ENCODE measurements around the gene OTP.

Gene OTP

GRCh38 chr5:77644371-77645157, 6.1 kb upstream of the OTP start:
- no peak for TF ChIP-seq CTCF (IDR thresholded peaks at IDR 0.05; ENCODE audit: borderline replicate concordance, insufficient read depth, low read depth, low read length)

GRCh38 chr5:77643654-77644370, 5.3 kb upstream of the OTP start:
- no peak overlapping the region for H3K4me3 ChIP-seq (ENCODE audit: low read depth, low read length)

More at GRCh38 chr5:77644371-77645157, 6.1 kb upstream of the OTP start:
- H3K4me3 ChIP-seq (ENCODE audit: low read depth, low read length), result peak overlapping the region; percentile 26

GRCh38 chr5:77642738-77643653, 4.5 kb upstream of the OTP start:
- TF ChIP-seq CTCF (IDR thresholded peaks at IDR 0.05; ENCODE audit: borderline replicate concordance, insufficient read depth, low read depth, low read length), result no peak
- H3K4me3 ChIP-seq (ENCODE audit: low read depth, low read length), result no peak overlapping the region

More at GRCh38 chr5:77643654-77644370, 5.3 kb upstream of the OTP start:
- no peak for TF ChIP-seq CTCF (IDR thresholded peaks at IDR 0.05; ENCODE audit: borderline replicate concordance, insufficient read depth, low read depth, low read length)

GRCh38 chr5:77641963-77642737, 3.6 kb upstream of the OTP start:
- no peak for TF ChIP-seq CTCF (IDR thresholded peaks at IDR 0.05; ENCODE audit: borderline replicate concordance, insufficient read depth, low read depth, low read length)
- H3K4me3 ChIP-seq (ENCODE audit: low read depth, low read length), result no peak overlapping the region

- H3K4me3 ChIP-seq (ENCODE audit: low read depth, low read length), result no peak overlapping the region
- TF ChIP-seq CTCF (IDR thresholded peaks at IDR 0.05; ENCODE audit: borderline replicate concordance, insufficient read depth, low read depth, low read length), result no peak
Observed at GRCh38 chr5:77641397-77641943, 3.0 kb upstream of the OTP start.
